Activated CD4-positive, alpha-beta T cell treated with anti-CD3 and anti-CD28 coated beads, Interleukin-2, amount 10 ng/mL, durations not matched to agents 7 days and 5 days (primary cell): ENCODE data around the gene RRP1. TPM values are rescaled to one million over a fixed set of nuclear protein-coding genes. Genes with fewer than 3 reads are reported as not detected.
"Not testable (repeated sequence)": the region's sequence is repeated elsewhere in the genome, so short reads cannot be mapped to it uniquely, and the experiment has no call there.

Source experiments
- CTCF ChIA-PET: fragments of 350-600 bp; sonication (Branson Sonifier 250); formaldehyde crosslinking; loops from one replicate; lab custom pipeline; 2021; ENCODE audit warnings: antibody characterized with exemption; lab: Charles Lee
- POLR2A ChIA-PET: fragments of 350-600 bp; sonication (Branson Sonifier 250); formaldehyde crosslinking; loops from one replicate; lab custom pipeline; 2021; ENCODE audit warnings: antibody characterized with exemption; lab: Charles Lee
- DNase-seq: peaks from one replicate; pipeline ENCODE4 v3.0.0-alpha.2; 2020
- H3K27ac Mint-ChIP-seq: one replicate; pipeline ENCODE4 v1.8.0; 2021; ENCODE audit warnings: mild to moderate bottlenecking, moderate library complexity, mixed read lengths
- H3K27me3 Mint-ChIP-seq: one replicate; pipeline ENCODE4 v1.8.0; 2021; ENCODE audit warnings: mixed read lengths
- H3K36me3 Mint-ChIP-seq: one replicate; pipeline ENCODE4 v1.8.0; 2021; ENCODE audit warnings: low read depth, mixed read lengths
- H3K4me1 Mint-ChIP-seq: one replicate; pipeline ENCODE4 v1.8.0; 2021; ENCODE audit warnings: mixed read lengths
- H3K4me3 Mint-ChIP-seq: one replicate; pipeline ENCODE4 v1.8.0; 2021; ENCODE audit warnings: mild to moderate bottlenecking, moderate library complexity, mixed read lengths
- H3K9me3 Mint-ChIP-seq: one replicate; pipeline ENCODE4 v1.8.0; 2021; ENCODE audit warnings: mixed read lengths
- total RNA-seq, 2 experiments: library from RNA; stranded (reverse); gene quantifications; one replicate each; pipeline ENCODE4 v1.2.3, GENCODE V29; 2021

Gene RRP1
- total RNA-seq, 2 experiments from 2014 or later = 25.3 to 28.5 TPM

DNA sequence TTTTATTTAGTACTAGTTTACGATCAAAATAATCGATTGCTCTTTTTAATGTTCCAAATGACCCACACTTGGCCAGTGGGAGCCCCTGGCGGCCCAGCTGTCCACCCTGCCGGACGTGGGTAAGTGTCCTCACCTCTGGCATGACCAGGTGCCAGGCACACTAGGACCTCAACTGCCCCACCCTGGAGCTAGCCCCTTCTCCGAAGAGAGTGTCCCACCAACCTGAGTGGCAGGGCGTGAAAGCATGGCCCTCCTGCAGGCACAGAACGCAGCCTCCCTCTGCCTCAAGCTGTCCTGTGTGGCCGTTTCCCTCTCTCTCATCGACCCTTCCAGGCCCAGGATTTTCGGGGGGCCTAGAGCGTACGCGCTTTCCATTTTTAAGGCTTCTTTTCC lies 42.8 kb downstream of the RRP1 start:
- H3K27me3 Mint-ChIP-seq = peaks cover 29% of the 10 kb centered on the region
- ChIA-PET POLR2A (no interaction called here), CTCF (no interaction called here)
- no peak overlapping the region for H3K4me3 Mint-ChIP-seq
- no peak for DNase-seq
- no peak overlapping the region for H3K27ac Mint-ChIP-seq
- peaks cover 6% of the 10 kb centered on the region for H3K4me1 Mint-ChIP-seq
- H3K36me3 Mint-ChIP-seq = no peaks in the 10 kb centered on the region
- peaks cover 4% of the 10 kb centered on the region for H3K9me3 Mint-ChIP-seq

DNA sequence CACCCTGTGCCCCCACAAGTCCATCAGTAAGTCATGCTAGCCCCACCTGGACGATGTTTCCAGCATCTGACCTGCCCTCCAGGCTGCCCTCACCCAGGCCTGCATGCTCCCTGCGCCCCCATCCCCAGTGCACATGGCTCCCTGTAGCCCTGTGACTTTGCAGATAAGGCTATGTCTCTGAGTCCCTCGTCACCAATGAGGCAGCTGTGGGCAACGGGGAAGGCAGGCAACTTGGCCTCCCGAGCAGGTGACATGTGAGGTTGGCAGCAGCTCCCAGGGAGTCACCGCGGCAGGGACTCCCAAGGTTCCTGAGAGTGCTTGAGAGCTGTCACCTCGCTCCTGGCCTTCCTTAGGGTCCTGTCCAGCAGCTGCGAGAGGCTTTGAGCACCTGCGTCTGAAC lies 43.3 kb downstream of the RRP1 start:
- peaks cover 6% of the 10 kb centered on the region for H3K4me1 Mint-ChIP-seq
- H3K4me3 Mint-ChIP-seq = no peak overlapping the region
- no peak overlapping the region for H3K27ac Mint-ChIP-seq
- DNase-seq = no peak
- POLR2A ChIA-PET = interaction anchor here (0.6 kb wide), 1 partner anchor 31 kb away, joined by 3 read pairs; no protein-coding TSS in a partner anchor
- CTCF ChIA-PET = no interaction called here
- peaks cover 34% of the 10 kb centered on the region for H3K27me3 Mint-ChIP-seq
- H3K36me3 Mint-ChIP-seq = no peaks in the 10 kb centered on the region
- H3K9me3 Mint-ChIP-seq = peaks cover 4% of the 10 kb centered on the region

DNA sequence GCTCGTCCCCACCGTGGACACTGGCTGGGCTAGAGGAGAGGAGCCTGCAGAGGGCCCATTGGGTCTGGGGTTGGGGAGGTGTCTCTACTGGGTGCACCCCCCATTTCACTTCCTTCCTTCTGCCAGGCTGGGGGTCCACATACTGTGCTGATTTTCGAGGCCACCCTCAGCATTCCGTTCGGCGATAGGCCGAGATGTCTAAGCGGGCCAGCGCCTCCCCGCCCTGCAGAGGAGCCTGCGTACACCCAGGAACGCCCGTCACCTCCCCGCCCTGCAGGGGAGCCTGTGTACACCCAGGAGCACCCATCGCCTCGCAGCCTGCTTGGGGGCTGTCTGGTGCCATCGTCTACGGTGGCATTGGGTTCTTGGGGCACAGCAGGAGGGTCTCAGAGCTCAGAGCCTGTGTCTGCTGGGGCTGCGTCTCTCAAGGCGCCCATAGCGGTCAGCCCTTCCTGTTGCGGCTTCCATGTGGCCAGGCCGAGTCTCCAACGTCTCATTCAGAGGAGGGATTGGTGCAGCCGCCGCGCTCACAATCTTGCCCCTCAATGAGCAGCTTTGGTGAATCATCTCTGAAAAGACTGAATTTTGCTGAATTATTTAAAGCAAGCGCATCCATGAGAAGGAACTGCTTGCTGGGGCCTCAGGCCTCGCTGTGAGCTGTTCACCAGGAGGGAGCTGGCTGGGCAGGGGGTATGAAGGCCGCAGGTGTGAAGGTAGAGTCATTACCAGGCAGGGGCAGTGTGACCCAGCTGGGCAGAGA lies 44.9 kb downstream of the RRP1 start:
- DNase-seq = no peak
- H3K27ac Mint-ChIP-seq = no peak overlapping the region
- no peak overlapping the region for H3K4me3 Mint-ChIP-seq
- peaks cover 48% of the 10 kb centered on the region for H3K27me3 Mint-ChIP-seq
- peaks cover 6% of the 10 kb centered on the region for H3K4me1 Mint-ChIP-seq
- no peaks in the 10 kb centered on the region for H3K36me3 Mint-ChIP-seq
- peaks cover 4% of the 10 kb centered on the region for H3K9me3 Mint-ChIP-seq
- ChIA-PET CTCF (interaction anchor here (2.0 kb wide), 1 partner anchor 8 kb away, joined by 5 read pairs; no protein-coding TSS in a partner anchor), POLR2A (no interaction called here)

GRCh38 chr21:43835050-43835449 lies 45.7 kb downstream of the RRP1 start:
- ChIA-PET CTCF (interaction anchor here (1.2 to 2.0 kb wide), 2 partner anchors 9 to 140 kb away, joined by 3 to 5 read pairs; no protein-coding TSS in a partner anchor), POLR2A (interaction anchor here (0.5 kb wide), 1 partner anchor 29 kb away, joined by 4 read pairs; no protein-coding TSS in a partner anchor)
- no peak for DNase-seq
- Mint-ChIP-seq H3K4me3 (no peak overlapping the region), H3K27me3 (peaks cover 48% of the 10 kb centered on the region), H3K9me3 (peaks cover 4% of the 10 kb centered on the region), H3K4me1 (peaks cover 7% of the 10 kb centered on the region), H3K27ac (no peak overlapping the region), H3K36me3 (no peaks in the 10 kb centered on the region)

- ChIA-PET POLR2A (interaction anchor here (0.5 kb wide), 1 partner anchor 28 kb away, joined by 4 read pairs; no protein-coding TSS in a partner anchor), CTCF (interaction anchor here (1.2 to 2.0 kb wide), 2 partner anchors 9 to 140 kb away, joined by 3 to 5 read pairs; no protein-coding TSS in a partner anchor)
- Mint-ChIP-seq H3K9me3 (peaks cover 4% of the 10 kb centered on the region), H3K27ac (no peak overlapping the region), H3K4me1 (peaks cover 7% of the 10 kb centered on the region), H3K4me3 (no peak overlapping the region), H3K36me3 (no peaks in the 10 kb centered on the region), H3K27me3 (peaks cover 45% of the 10 kb centered on the region)
- no peak for DNase-seq
Observed at GRCh38 chr21:43835861-43836260, 46.5 kb downstream of the RRP1 start.

- CTCF ChIA-PET = interaction anchor here (0.5 kb wide), 1 partner anchor 40 kb away, joined by 3 read pairs; no protein-coding TSS in a partner anchor
- H3K27me3 Mint-ChIP-seq = peaks cover 44% of the 10 kb centered on the region
- H3K4me3 Mint-ChIP-seq = no peak overlapping the region
- no peaks in the 10 kb centered on the region for H3K36me3 Mint-ChIP-seq
- H3K9me3 Mint-ChIP-seq = peaks cover 4% of the 10 kb centered on the region
- POLR2A ChIA-PET = no interaction called here
- peaks cover 7% of the 10 kb centered on the region for H3K4me1 Mint-ChIP-seq
- DNase-seq = no peak
- no peak overlapping the region for H3K27ac Mint-ChIP-seq
Observed at GRCh38 chr21:43836616-43837015, 47.2 kb downstream of the RRP1 start.

DNA sequence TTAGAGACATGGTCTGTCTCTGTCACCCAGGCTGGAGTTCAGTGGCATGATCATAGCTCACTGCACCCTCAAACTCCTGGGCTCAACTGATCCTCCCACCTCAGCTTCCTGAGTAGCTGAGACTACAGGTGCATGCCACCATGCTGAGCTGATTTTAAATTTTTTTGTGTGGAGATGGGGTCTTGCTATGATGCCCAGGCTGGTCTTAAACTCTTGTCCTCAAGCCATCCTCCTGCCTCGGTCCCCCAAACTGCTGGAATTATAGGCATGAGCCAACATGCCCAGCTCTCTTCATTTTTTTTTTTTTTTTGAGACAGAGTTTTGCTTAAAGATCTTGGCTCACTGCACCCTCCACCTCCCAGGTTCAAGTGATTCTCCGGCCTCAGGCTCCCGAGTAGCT lies 50.9 kb downstream of the RRP1 start:
- ChIA-PET CTCF (interaction anchor here (1.3 kb wide), 1 partner anchor 29 kb away, joined by 3 read pairs; no protein-coding TSS in a partner anchor), POLR2A (no interaction called here)
- peaks cover 4% of the 10 kb centered on the region for H3K9me3 Mint-ChIP-seq
- H3K4me3 Mint-ChIP-seq = no peak overlapping the region
- H3K36me3 Mint-ChIP-seq = peaks cover 3% of the 10 kb centered on the region
- DNase-seq = no peak
- H3K27me3 Mint-ChIP-seq = peaks cover 33% of the 10 kb centered on the region
- no peak overlapping the region for H3K27ac Mint-ChIP-seq
- H3K4me1 Mint-ChIP-seq = peaks cover 14% of the 10 kb centered on the region

- POLR2A ChIA-PET = interaction anchor here (0.6 to 0.7 kb wide), 2 partner anchors 171 to 209 kb away, joined by 4 to 5 read pairs; no protein-coding TSS in a partner anchor
- peaks cover 11% of the 10 kb centered on the region for H3K4me1 Mint-ChIP-seq
- H3K4me3 Mint-ChIP-seq = peak overlapping the region; percentile 51
- peaks cover 15% of the 10 kb centered on the region for H3K27me3 Mint-ChIP-seq
- peaks cover 3% of the 10 kb centered on the region for H3K36me3 Mint-ChIP-seq
- H3K27ac Mint-ChIP-seq = peak overlapping the region; percentile 90
- CTCF ChIA-PET = interaction anchor here (0.6 to 1.0 kb wide), 2 partner anchors 133 to 1226 kb away, joined by 3 to 4 read pairs; no protein-coding TSS in a partner anchor
- DNase-seq = no peak
- H3K9me3 Mint-ChIP-seq = peaks cover 4% of the 10 kb centered on the region
Observed at GRCh38 chr21:43842742-43843141, 53.4 kb downstream of the RRP1 start.

DNA sequence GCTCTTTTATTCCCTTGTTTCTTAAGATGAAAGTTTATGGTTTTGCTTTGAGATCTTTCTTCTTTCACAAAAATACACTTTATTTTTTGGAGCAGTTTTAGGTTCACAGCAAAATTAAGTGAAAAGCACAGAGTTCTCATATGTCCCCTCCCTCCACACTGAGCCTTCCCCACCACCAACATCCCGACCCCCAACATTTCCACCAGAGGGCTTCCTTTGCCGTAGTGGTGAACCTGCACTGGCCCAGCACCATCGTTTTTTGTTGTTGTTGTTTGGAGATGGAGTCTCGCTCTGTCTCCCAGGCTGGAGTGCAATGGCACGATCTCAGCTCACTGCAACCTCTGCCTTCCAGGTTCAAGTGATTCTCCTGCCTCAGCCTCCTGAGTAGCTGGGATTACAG lies 55.5 kb downstream of the RRP1 start:
- H3K9me3 Mint-ChIP-seq, POLR2A ChIA-PET, H3K36me3 Mint-ChIP-seq, DNase-seq, H3K4me3 Mint-ChIP-seq, H3K27ac Mint-ChIP-seq, H3K27me3 Mint-ChIP-seq, CTCF ChIA-PET: not testable (repeated sequence)
- H3K4me1 Mint-ChIP-seq = peaks cover 13% of the 10 kb centered on the region

GRCh38 chr21:43845386-43845785 lies 56.0 kb downstream of the RRP1 start:
- Mint-ChIP-seq H3K27ac (no peak overlapping the region), H3K4me3 (no peak overlapping the region), H3K27me3 (no peaks in the 10 kb centered on the region), H3K4me1 (peaks cover 13% of the 10 kb centered on the region), H3K36me3 (peaks cover 6% of the 10 kb centered on the region), H3K9me3 (peaks cover 9% of the 10 kb centered on the region)
- ChIA-PET CTCF (interaction anchor here (0.7 kb wide), 1 partner anchor 56 kb away, joined by 4 read pairs; the partner anchor contains the start of gene RRP1), POLR2A (no interaction called here)
- DNase-seq = no peak

- ChIA-PET CTCF (interaction anchor here (0.6 kb wide), 1 partner anchor 1297 kb away, joined by 3 read pairs; no protein-coding TSS in a partner anchor), POLR2A (no interaction called here)
- no peak for DNase-seq
- Mint-ChIP-seq H3K4me1 (peaks cover 15% of the 10 kb centered on the region), H3K4me3 (no peak overlapping the region), H3K36me3 (peaks cover 9% of the 10 kb centered on the region), H3K9me3 (peaks cover 20% of the 10 kb centered on the region), H3K27ac (no peak overlapping the region), H3K27me3 (no peaks in the 10 kb centered on the region)
Observed at GRCh38 chr21:43846430-43846829, 57.1 kb downstream of the RRP1 start.

GRCh38 chr21:43847301-43847700 lies 57.9 kb downstream of the RRP1 start:
- DNase-seq = no peak
- H3K27me3 Mint-ChIP-seq = no peaks in the 10 kb centered on the region
- POLR2A ChIA-PET = no interaction called here
- H3K4me1 Mint-ChIP-seq = peaks cover 15% of the 10 kb centered on the region
- CTCF ChIA-PET = no interaction called here
- H3K27ac Mint-ChIP-seq = no peak overlapping the region
- H3K36me3 Mint-ChIP-seq = peaks cover 9% of the 10 kb centered on the region
- H3K9me3 Mint-ChIP-seq = peaks cover 20% of the 10 kb centered on the region
- H3K4me3 Mint-ChIP-seq = no peak overlapping the region

DNA sequence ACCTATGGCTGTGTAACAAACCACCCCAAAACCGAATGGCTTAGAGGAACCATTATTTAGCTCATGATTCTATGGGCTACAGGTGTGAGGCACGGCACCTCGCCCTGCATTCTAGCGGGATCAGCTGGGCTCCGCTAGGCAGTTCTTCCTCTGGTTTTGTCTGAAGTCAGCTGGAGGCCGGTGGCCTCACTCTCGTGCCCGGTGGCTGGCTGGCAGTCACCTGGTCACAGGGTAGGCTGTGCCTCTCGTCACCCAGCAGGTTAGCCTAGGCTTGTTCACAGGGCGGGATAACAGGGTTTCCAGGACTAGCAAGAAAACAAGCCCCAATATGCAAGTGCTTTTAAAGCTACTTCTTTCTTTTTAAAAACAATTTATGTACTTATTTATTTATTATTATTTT lies 59.4 kb downstream of the RRP1 start:
- DNase-seq = no peak
- H3K9me3 Mint-ChIP-seq = peaks cover 20% of the 10 kb centered on the region
- peaks cover 11% of the 10 kb centered on the region for H3K36me3 Mint-ChIP-seq
- H3K4me3 Mint-ChIP-seq = no peak overlapping the region
- ChIA-PET POLR2A (no interaction called here), CTCF (no interaction called here)
- no peak overlapping the region for H3K27ac Mint-ChIP-seq
- H3K27me3 Mint-ChIP-seq = no peaks in the 10 kb centered on the region
- peaks cover 15% of the 10 kb centered on the region for H3K4me1 Mint-ChIP-seq
